HepG2 (cell line): ENCODE data around the gene NUDT19. TPM values are rescaled to one million over a fixed set of nuclear protein-coding genes. Genes with fewer than 3 reads are reported as not detected.

Source experiments
- ATAC-seq: fragments of 200-7000 bp; cut with Tn5 transposase; 3 replicates; pipeline ENCODE4 v1.9.1; 2020; ENCODE audit warnings: mild to moderate bottlenecking, moderate library complexity
- BruUV-seq: library from RNA; stranded (reverse); fragments of 400-500 nt; replicated peaks from 2 replicates; lab custom pipeline; 2021; lab: Mats Ljungman, UMichigan
- CTCF ChIA-PET: fragments of 300-600 bp; formaldehyde crosslinking; extraction: SDS; loops from one replicate; lab custom pipeline; 2021; ENCODE audit warnings: low total read pairs, inconsistent platforms, low intra/inter-chr PET ratio; lab: Yijun Ruan, JAX
- POLR2A ChIA-PET: fragments of 350-600 bp; sonication (Branson Sonifier 250); formaldehyde crosslinking; loops from one replicate; lab custom pipeline; 2020; ENCODE audit warnings: antibody characterized with exemption, inconsistent platforms; lab: Yijun Ruan, JAX
- DNase-seq: peaks from one replicate; pipeline ENCODE4 v3.0.0-alpha.2; 2015; ENCODE audit warnings: low spot score
- FAIRE-seq: peaks from 3 replicates; lab custom pipeline; 2011; peaks lifted over from hg19 to GRCh38; lab: Jason Lieb, UNC
- H2AFZ ChIP-seq: one replicate; pipeline ENCODE4 v1.6.1; 2011; ENCODE audit warnings: low read length, inconsistent platforms
- H3K27ac ChIP-seq: fragments of 300-600 bp; 3 replicates; pipeline ENCODE4 v1.8.0; 2011; ENCODE audit warnings: mixed run types, mild to moderate bottlenecking, mixed read lengths, low read length, inconsistent platforms; ENCODE audit not compliant: insufficient read depth; ENCODE audit errors: extremely low read length
- H3K27me3 ChIP-seq, 2 experiments: fragments of 200-600 bp in 1 of 2; 2 replicates in 1 of 2; 3 replicates in 1 of 2; pipeline versions ENCODE4 v1.6.0 to v1.8.0; 2011; ENCODE audit warnings: low read length in 2 of 2, mild to moderate bottlenecking in 2 of 2, moderate library complexity in 2 of 2, inconsistent platforms in 1 of 2; ENCODE audit not compliant: insufficient read depth in 2 of 2, control insufficient read depth in 1 of 2
- H3K36me3 ChIP-seq, 2 experiments: fragments of 200-600 bp in 1 of 2; replicated peaks in 1 of 2; 2 replicates in 1 of 2; 3 replicates in 1 of 2; pipeline versions ENCODE4 v1.5.1 to v1.8.0; 2011; ENCODE audit warnings: low read length in 2 of 2, inconsistent platforms in 1 of 2; ENCODE audit not compliant: insufficient read depth in 2 of 2, control insufficient read depth in 1 of 2
- H3K4me1 ChIP-seq: 2 replicates; pipeline ENCODE4 v1.5.1; 2012; ENCODE audit warnings: low read length, inconsistent platforms; ENCODE audit not compliant: insufficient read depth
- H3K4me2 ChIP-seq: 2 replicates; pipeline ENCODE4 v1.6.0; 2011; ENCODE audit warnings: low read depth, low read length, inconsistent platforms
- H3K4me3 ChIP-seq, 3 experiments: fragments of 200-600 bp in 1 of 3; sonication (generic), shearing (Covaris generic) in 1 of 3; replicated peaks in 1 of 3; 2 replicates each; pipeline ENCODE4 v1.5.1; 2011 to 2016; ENCODE audit warnings: low read length in 3 of 3, inconsistent platforms in 2 of 3, low read depth in 2 of 3, mild to moderate bottlenecking in 2 of 3, control low read depth in 1 of 3, mixed read lengths in 1 of 3; ENCODE audit not compliant: insufficient read depth in 1 of 3
- H3K79me2 ChIP-seq: one replicate; pipeline ENCODE4 v1.6.1; 2011; ENCODE audit warnings: low read length, inconsistent platforms; ENCODE audit not compliant: insufficient read depth
- H3K9ac ChIP-seq: 2 replicates; pipeline ENCODE4 v1.6.0; 2011; ENCODE audit warnings: mild to moderate bottlenecking, low read depth, low read length, inconsistent platforms; ENCODE audit not compliant: insufficient read depth
- H3K9me3 ChIP-seq: 2 replicates; pipeline ENCODE4 v1.5.1; 2012; ENCODE audit warnings: mild to moderate bottlenecking, low read length
- H4K20me1 ChIP-seq: 2 replicates; pipeline ENCODE4 v1.6.0; 2011; ENCODE audit warnings: inconsistent platforms, mild to moderate bottlenecking, low read length, moderate library complexity; ENCODE audit not compliant: insufficient read depth
- ARNT ChIP-seq: fragments of 450-650 bp; IDR thresholded peaks from 2 replicates; pipeline ENCODE4 v1.6.1; 2017
- GATAD1 ChIP-seq: IDR thresholded peaks from 2 replicates; pipeline ENCODE4 v1.6.1; 2016; ENCODE audit warnings: missing genetic modification reagents, missing compliant biosample characterization
- HNF1B ChIP-seq: sonication (generic); formaldehyde crosslinking; IDR thresholded peaks from 2 replicates; pipeline ENCODE4 v1.5.1; 2020; ENCODE audit warnings: mild to moderate bottlenecking, moderate library complexity, missing genetic modification reagents
- ZNF710 ChIP-seq: sonication (generic); formaldehyde crosslinking; IDR thresholded peaks from 2 replicates; pipeline ENCODE4 v1.5.0; 2020; ENCODE audit warnings: mild to moderate bottlenecking, missing genetic modification reagents, borderline replicate concordance
- ZNF747 ChIP-seq: sonication (generic); formaldehyde crosslinking; IDR thresholded peaks from 2 replicates; pipeline ENCODE4 v1.8.1; 2023; ENCODE audit warnings: missing genetic modification reagents, mild to moderate bottlenecking, borderline replicate concordance
- WGBS: methylation state at CpG from one replicate; pipeline ENCODE4 v1.1.6; 2017; ENCODE audit warnings: low lambda C conversion rate; 5-methylcytosine and 5-hydroxymethylcytosine counted together
- in situ Hi-C: cut with HindIII; loops from 2 replicates; pipeline ENCODE4 v1.10.0; 2017; ENCODE audit warnings: low pct_unique_long_range_greater_than_20kb; ENCODE audit not compliant: extremely low pct_ligation_motif_present
- intact Hi-C: fragments of 100-400 bp; cut with micrococcal nuclease; formaldehyde crosslinking; loops from one replicate; pipeline ENCODE4 v1.10.0; 2022; ENCODE audit not compliant: unreplicated experiment
- polyA plus RNA-seq, 8 experiments: library from polyadenylated mRNA; depleted of rRNA in 3 of 8; stranded (reverse) in 7 of 8; unstranded in 1 of 8; fragments of >200 nt; fragmentation: Illumina TruSeq in 4 of 8; extraction: Trizol in 4 of 8; gene quantifications; 2 replicates each; pipeline versions ENCODE4 v1.2.1 to v1.2.3, GENCODE V29; 2011 to 2016; ENCODE audit warnings: low read depth in 4 of 8, missing spikeins in 1 of 8, mixed read lengths in 1 of 8; ENCODE audit not compliant: insufficient read depth in 1 of 8
- total RNA-seq, 5 experiments: library from RNA; depleted of rRNA; stranded (reverse); fragments of >200 nt; fragmentation: Illumina TruSeq; extraction: Trizol; gene quantifications; 2 replicates each; pipeline ENCODE4 v1.2.3, GENCODE V29; 2016; ENCODE audit warnings: low read depth in 1 of 5

Gene NUDT19
- total and polyA plus RNA-seq, 2 of the 13 experiments (the other 11 are each of a cell fraction or from before 2014, with no cell fraction given): 3.1 to 3.6 TPM

DNA sequence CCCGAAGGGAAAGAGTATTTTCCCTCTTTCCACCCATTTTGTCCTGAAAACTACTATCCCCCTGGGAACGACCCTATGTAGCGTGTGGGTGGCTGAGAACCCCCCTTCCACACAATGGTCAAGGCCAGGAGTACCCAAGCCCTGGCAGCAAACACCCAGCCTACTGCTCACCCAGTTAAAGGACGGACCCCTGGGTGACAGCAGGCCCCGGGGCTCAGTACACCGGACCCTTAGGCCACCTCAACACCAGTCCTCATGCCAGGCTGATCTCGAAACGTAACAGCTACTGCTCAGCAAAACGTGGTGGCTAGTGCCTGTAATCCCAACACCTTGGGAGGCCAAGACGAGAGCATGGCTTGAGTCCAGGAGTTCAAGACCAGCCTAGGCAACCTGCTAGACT lies 18.0 kb upstream of the NUDT19 start:
- intact Hi-C loops: no loop called here
- TF ChIP-seq ZNF747 (CRISPR knock-in tag) (no peak), GATAD1 (CRISPR knock-in tag) (no peak), ZNF710 (no peak), HNF1B (0 out of 2 replicates have a peak, but pooled peaks have one; percentile 23), ARNT (no peak)
- H3K79me2 ChIP-seq: peaks cover 39% of the 10 kb centered on the region
- no TSS peak for BruUV-seq
- ChIA-PET CTCF (no interaction called here), POLR2A (interaction anchor here (0.8 to 1.2 kb wide), 2 partner anchors 20 to 196 kb away, joined by 3 read pairs; no protein-coding TSS in a partner anchor)
- H3K27me3 ChIP-seq: peaks cover 3 to 15% of the 10 kb centered on the region in 2 experiments; a peak in 4 of 5 replicates
- no peak overlapping the region for H3K9ac ChIP-seq
- DNase-seq: no peak
- H3K4me1 ChIP-seq: peaks cover 74% of the 10 kb centered on the region
- H3K27ac ChIP-seq: no peak overlapping the region
- no peaks in the 10 kb centered on the region for H3K36me3 ChIP-seq
- peaks cover 29% of the 10 kb centered on the region for H4K20me1 ChIP-seq
- peak overlapping the region in 2 of 3 experiments; percentile 85 to 88; a peak in 4 of 6 replicates for H3K4me3 ChIP-seq
- H3K4me2 ChIP-seq: peak overlapping the region; percentile 94
- WGBS: 88% methylated on average over 10 of the region's 10 CpGs
- no peak overlapping the region for H2AFZ ChIP-seq
- in situ Hi-C loops: no loop called here
- no peaks in the 10 kb centered on the region for H3K9me3 ChIP-seq
- ATAC-seq: no peak
- FAIRE-seq: no peak
